GM12878 (cell line): Measurements from ENCODE around the gene OR10V1. TPM values are rescaled to one million over a fixed set of nuclear protein-coding genes. Genes with fewer than 3 reads are reported as not detected.

Experiments used
- BMI1 ChIP-seq: fragments of 450-650 bp; IDR thresholded peaks from 2 replicates; pipeline ENCODE4 v1.6.1; 2016; ENCODE audit warnings: mild to moderate bottlenecking, moderate library complexity, borderline replicate concordance
- CBFB ChIP-seq: IDR thresholded peaks from 2 replicates; pipeline ENCODE4 v1.6.1; 2016; ENCODE audit warnings: antibody characterized with exemption, low read depth
- CBX3 ChIP-seq: fragments of 200-600 bp; sonication (generic); IDR thresholded peaks from 2 replicates; pipeline ENCODE4 v1.6.1; 2016; ENCODE audit warnings: low read depth, borderline replicate concordance
- ETV6 ChIP-seq, 2 experiments: fragments of 450-650 bp in 1 of 2; IDR thresholded peaks in 1 of 2; conservative IDR thresholded peaks in 1 of 2; 2 replicates each; pipeline ENCODE4 v1.6.1; 2014; ENCODE audit warnings: antibody characterized with exemption in 1 of 2, borderline replicate concordance in 1 of 2, low read depth in 1 of 2, mild to moderate bottlenecking in 1 of 2, moderate library complexity in 1 of 2
- EZH2 ChIP-seq: IDR thresholded peaks from 2 replicates; pipeline ENCODE4 v1.6.1; 2012; ENCODE audit warnings: low read depth, mild to moderate bottlenecking, control low read depth, inconsistent platforms, low read length, borderline replicate concordance; ENCODE audit not compliant: control insufficient read depth
- HDAC6 ChIP-seq: fragments of 200-600 bp; sonication (generic); IDR thresholded peaks from one replicate; pipeline ENCODE4 v1.8.0; 2017; ENCODE audit warnings: antibody characterized with exemption; ENCODE audit not compliant: unreplicated experiment
- HDGF ChIP-seq: fragments of 450-650 bp; IDR thresholded peaks from 2 replicates; pipeline ENCODE4 v1.6.1; 2016; ENCODE audit warnings: antibody characterized with exemption
- IKZF1 ChIP-seq: fragments of 450-650 bp; conservative IDR thresholded peaks from 2 replicates; pipeline ENCODE4 v1.6.1; 2017; ENCODE audit warnings: antibody characterized with exemption, mild to moderate bottlenecking
- MTA3 ChIP-seq: IDR thresholded peaks from 2 replicates; pipeline ENCODE4 v1.6.1; 2012; ENCODE audit warnings: low read length, inconsistent platforms, borderline replicate concordance
- MXI1 ChIP-seq: fragments of 150-350 bp; IDR thresholded peaks from 2 replicates; pipeline ENCODE4 v1.6.1; 2011; ENCODE audit warnings: low read depth, mild to moderate bottlenecking, inconsistent platforms, low read length, improper control_type of control experiment
- NBN ChIP-seq: fragments of 450-650 bp; IDR thresholded peaks from 2 replicates; pipeline ENCODE4 v1.6.1; 2016
- RELA ChIP-seq: fragments of 450-650 bp; IDR thresholded peaks from 2 replicates; pipeline ENCODE4 v1.8.0; 2014; ENCODE audit warnings: borderline replicate concordance; ENCODE audit not compliant: partially characterized antibody
- SRF ChIP-seq, 2 experiments: IDR thresholded peaks; 2 replicates each; pipeline ENCODE4 v1.6.1; 2011; ENCODE audit warnings: low read depth in 2 of 2, low read length in 2 of 2, mild to moderate bottlenecking in 1 of 2, moderate library complexity in 1 of 2
- STAT1 ChIP-seq: fragments of 450-650 bp; conservative IDR thresholded peaks from 2 replicates; pipeline ENCODE4 v1.6.1; 2014; ENCODE audit warnings: antibody characterized with exemption, mild to moderate bottlenecking
- TCF12 ChIP-seq: IDR thresholded peaks from 2 replicates; pipeline ENCODE4 v1.6.1; 2011; ENCODE audit warnings: low read depth, mild to moderate bottlenecking, low read length
- ZNF622 ChIP-seq: fragments of 450-650 bp; IDR thresholded peaks from 2 replicates; pipeline ENCODE4 v1.6.1; 2017; ENCODE audit warnings: mild to moderate bottlenecking, inconsistent platforms
- polyA plus RNA-seq, 11 experiments: library from polyadenylated mRNA; depleted of rRNA in 4 of 11; unstranded in 6 of 11; stranded (reverse) in 5 of 11; fragments of >200 nt; fragmentation: Nextera tagmentation in 4 of 11; fragmentation: Illumina TruSeq in 1 of 11; extraction: Ambion mirVana in 4 of 11; extraction: Trizol in 1 of 11; gene quantifications; 1 replicate in 1 of 11; 2 replicates in 10 of 11; pipeline versions ENCODE4 v1.2.1 to v1.2.3, GENCODE V29; 2011 to 2016; ENCODE audit warnings: inconsistent platforms in 2 of 11, missing spikeins in 2 of 11, low read depth in 1 of 11
- total RNA-seq, 4 experiments: library from RNA; depleted of rRNA in 3 of 4; stranded (reverse); fragments of >200 nt in 3 of 4; fragmentation: Illumina TruSeq in 1 of 4; extraction: Trizol in 1 of 4; gene quantifications; 2 replicates each; pipeline versions ENCODE4 v1.2.1 to v1.2.3, GENCODE V29; 2013 to 2021
- TF ChIP-seq, protein P1 (sequence below): fragments of 450-650 bp; IDR thresholded peaks from 2 replicates; pipeline ENCODE4 v1.6.1; 2017; ENCODE audit warnings: mild to moderate bottlenecking, moderate library complexity
- TF ChIP-seq, protein P2 (sequence below): fragments of 450-650 bp; IDR thresholded peaks from 2 replicates; pipeline ENCODE4 v1.6.1; 2018; ENCODE audit warnings: mild to moderate bottlenecking, low read depth, moderate library complexity; ENCODE audit not compliant: partially characterized antibody
- TF ChIP-seq, protein P3 (sequence below): IDR thresholded peaks from 2 replicates; pipeline ENCODE4 v1.6.1; 2012; ENCODE audit warnings: low read depth, low read length, improper control_type of control experiment
- TF ChIP-seq, protein P4 (sequence below): IDR thresholded peaks from 2 replicates; pipeline ENCODE4 v1.6.1; 2011; ENCODE audit warnings: mild to moderate bottlenecking, low read depth, low read length, moderate library complexity; ENCODE audit not compliant: insufficient replicate concordance
- TF ChIP-seq, protein P5 (sequence below): fragments of 450-650 bp; IDR thresholded peaks from 2 replicates; pipeline ENCODE4 v1.6.1; 2014; ENCODE audit warnings: mild to moderate bottlenecking

Gene OR10V1
- total and polyA plus RNA-seq, 10 of the 15 experiments (the other 5 are each of a cell fraction or from before 2014, with no cell fraction given), result not detected

DNA sequence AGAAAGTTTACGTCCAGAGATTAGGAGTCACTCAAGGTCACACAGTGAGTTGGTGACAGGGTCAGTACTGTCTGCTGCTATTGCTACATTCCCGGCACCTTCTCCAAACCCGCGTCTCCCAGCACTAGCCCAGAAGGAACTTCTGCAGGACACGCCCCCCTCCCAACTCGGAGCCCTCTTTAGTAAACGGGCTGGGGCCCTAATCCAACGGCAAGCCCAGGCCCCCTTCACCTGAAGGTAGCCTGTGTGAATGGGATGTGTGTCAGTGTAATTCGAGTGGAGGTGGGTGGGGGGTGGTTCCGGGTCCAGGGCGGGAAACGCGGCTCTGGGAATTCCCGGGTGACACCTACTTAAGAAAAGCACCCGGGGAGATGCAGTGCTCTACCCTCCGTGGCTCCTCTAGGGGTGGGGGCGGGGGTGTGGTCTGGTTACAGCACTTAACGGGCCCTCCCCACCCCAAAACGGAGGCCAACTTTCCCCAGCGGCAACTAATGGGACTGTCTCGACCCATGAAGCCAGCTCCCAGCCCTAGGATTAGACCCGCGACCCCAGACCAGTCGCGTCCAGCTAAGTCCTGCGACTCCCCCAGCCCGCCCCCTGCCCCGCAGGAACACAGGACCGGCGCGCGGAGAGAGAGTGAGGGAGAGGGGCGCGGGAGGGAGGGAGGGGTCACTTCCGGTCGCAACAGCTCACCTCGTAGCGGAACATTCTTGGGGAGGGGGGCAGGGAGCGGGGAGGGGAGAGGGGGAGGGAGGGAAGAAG lies 45.3 kb downstream of the OR10V1 start (continued):
- TF ChIP-seq, protein P1, sequence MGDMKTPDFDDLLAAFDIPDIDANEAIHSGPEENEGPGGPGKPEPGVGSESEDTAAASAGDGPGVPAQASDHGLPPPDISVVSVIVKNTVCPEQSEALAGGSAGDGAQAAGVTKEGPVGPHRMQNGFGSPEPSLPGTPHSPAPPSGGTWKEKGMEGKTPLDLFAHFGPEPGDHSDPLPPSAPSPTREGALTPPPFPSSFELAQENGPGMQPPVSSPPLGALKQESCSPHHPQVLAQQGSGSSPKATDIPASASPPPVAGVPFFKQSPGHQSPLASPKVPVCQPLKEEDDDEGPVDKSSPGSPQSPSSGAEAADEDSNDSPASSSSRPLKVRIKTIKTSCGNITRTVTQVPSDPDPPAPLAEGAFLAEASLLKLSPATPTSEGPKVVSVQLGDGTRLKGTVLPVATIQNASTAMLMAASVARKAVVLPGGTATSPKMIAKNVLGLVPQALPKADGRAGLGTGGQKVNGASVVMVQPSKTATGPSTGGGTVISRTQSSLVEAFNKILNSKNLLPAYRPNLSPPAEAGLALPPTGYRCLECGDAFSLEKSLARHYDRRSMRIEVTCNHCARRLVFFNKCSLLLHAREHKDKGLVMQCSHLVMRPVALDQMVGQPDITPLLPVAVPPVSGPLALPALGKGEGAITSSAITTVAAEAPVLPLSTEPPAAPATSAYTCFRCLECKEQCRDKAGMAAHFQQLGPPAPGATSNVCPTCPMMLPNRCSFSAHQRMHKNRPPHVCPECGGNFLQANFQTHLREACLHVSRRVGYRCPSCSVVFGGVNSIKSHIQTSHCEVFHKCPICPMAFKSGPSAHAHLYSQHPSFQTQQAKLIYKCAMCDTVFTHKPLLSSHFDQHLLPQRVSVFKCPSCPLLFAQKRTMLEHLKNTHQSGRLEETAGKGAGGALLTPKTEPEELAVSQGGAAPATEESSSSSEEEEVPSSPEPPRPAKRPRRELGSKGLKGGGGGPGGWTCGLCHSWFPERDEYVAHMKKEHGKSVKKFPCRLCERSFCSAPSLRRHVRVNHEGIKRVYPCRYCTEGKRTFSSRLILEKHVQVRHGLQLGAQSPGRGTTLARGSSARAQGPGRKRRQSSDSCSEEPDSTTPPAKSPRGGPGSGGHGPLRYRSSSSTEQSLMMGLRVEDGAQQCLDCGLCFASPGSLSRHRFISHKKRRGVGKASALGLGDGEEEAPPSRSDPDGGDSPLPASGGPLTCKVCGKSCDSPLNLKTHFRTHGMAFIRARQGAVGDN, result no peak
- TF ChIP-seq, protein P2, sequence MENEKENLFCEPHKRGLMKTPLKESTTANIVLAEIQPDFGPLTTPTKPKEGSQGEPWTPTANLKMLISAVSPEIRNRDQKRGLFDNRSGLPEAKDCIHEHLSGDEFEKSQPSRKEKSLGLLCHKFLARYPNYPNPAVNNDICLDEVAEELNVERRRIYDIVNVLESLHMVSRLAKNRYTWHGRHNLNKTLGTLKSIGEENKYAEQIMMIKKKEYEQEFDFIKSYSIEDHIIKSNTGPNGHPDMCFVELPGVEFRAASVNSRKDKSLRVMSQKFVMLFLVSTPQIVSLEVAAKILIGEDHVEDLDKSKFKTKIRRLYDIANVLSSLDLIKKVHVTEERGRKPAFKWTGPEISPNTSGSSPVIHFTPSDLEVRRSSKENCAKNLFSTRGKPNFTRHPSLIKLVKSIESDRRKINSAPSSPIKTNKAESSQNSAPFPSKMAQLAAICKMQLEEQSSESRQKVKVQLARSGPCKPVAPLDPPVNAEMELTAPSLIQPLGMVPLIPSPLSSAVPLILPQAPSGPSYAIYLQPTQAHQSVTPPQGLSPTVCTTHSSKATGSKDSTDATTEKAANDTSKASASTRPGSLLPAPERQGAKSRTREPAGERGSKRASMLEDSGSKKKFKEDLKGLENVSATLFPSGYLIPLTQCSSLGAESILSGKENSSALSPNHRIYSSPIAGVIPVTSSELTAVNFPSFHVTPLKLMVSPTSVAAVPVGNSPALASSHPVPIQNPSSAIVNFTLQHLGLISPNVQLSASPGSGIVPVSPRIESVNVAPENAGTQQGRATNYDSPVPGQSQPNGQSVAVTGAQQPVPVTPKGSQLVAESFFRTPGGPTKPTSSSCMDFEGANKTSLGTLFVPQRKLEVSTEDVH, result peak; percentile 61
- TF ChIP-seq STAT1, result no peak
- TF ChIP-seq, protein P3, sequence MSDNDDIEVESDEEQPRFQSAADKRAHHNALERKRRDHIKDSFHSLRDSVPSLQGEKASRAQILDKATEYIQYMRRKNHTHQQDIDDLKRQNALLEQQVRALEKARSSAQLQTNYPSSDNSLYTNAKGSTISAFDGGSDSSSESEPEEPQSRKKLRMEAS, result no peak
- peak; percentile 40 for TF ChIP-seq RELA
- TF ChIP-seq CBX3, result no peak
- TF ChIP-seq, protein P4, sequence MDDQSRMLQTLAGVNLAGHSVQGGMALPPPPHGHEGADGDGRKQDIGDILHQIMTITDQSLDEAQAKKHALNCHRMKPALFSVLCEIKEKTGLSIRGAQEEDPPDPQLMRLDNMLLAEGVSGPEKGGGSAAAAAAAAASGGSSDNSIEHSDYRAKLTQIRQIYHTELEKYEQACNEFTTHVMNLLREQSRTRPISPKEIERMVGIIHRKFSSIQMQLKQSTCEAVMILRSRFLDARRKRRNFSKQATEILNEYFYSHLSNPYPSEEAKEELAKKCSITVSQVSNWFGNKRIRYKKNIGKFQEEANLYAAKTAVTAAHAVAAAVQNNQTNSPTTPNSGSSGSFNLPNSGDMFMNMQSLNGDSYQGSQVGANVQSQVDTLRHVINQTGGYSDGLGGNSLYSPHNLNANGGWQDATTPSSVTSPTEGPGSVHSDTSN, result no peak
- no peak for TF ChIP-seq BMI1
- no peak for TF ChIP-seq CBFB
- TF ChIP-seq HDGF, result no peak
- TF ChIP-seq MTA3, result no peak
- no peak for TF ChIP-seq ETV6 (conservative IDR thresholded peaks at IDR 0.05 in 1 of 2, IDR thresholded peaks at IDR 0.05 in 1 of 2; ENCODE audit: borderline replicate concordance in 1 of 2, low read depth in 1 of 2)
- no peak for TF ChIP-seq MXI1
- TF ChIP-seq ZNF622, result no peak
- TF ChIP-seq NBN, result peak; percentile 33; the same call in 1 of the 2 replicates
- TF ChIP-seq SRF (IDR thresholded peaks at IDR 0.05; ENCODE audit: low read depth in 2 of 2, low read length in 2 of 2), result no peak
- no peak for TF ChIP-seq HDAC6
- peak; percentile 24; the same call in 1 of the 2 replicates for TF ChIP-seq IKZF1
- TF ChIP-seq, protein P5, sequence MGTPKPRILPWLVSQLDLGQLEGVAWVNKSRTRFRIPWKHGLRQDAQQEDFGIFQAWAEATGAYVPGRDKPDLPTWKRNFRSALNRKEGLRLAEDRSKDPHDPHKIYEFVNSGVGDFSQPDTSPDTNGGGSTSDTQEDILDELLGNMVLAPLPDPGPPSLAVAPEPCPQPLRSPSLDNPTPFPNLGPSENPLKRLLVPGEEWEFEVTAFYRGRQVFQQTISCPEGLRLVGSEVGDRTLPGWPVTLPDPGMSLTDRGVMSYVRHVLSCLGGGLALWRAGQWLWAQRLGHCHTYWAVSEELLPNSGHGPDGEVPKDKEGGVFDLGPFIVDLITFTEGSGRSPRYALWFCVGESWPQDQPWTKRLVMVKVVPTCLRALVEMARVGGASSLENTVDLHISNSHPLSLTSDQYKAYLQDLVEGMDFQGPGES, result no peak
- no peak for TF ChIP-seq EZH2
- no peak for TF ChIP-seq TCF12
